Neural cell (in vitro differentiated cells): Measurements from ENCODE around the gene POU2F2.

Source experiments
- EZH2 ChIP-seq: fragments of 200-600, 300-800 bp; shearing (Covaris generic), sonication (generic); IDR thresholded peaks from 2 replicates; pipeline ENCODE4 v1.6.1; 2014; ENCODE audit warnings: antibody characterized with exemption, low read length, borderline replicate concordance, mild to moderate bottlenecking; ENCODE audit not compliant: insufficient read depth, poor library complexity, severe bottlenecking
- POLR2AphosphoS5 ChIP-seq: IDR thresholded peaks from 2 replicates; pipeline ENCODE4 v1.6.1; 2012
- TAF1 ChIP-seq: IDR thresholded peaks from 2 replicates; pipeline ENCODE4 v1.6.1; 2012; ENCODE audit warnings: low read depth
- TF ChIP-seq, protein P1 (sequence below): fragments of 450-650 bp; IDR thresholded peaks from 2 replicates; pipeline ENCODE4 v1.5.1; 2014; ENCODE audit warnings: antibody characterized with exemption, mild to moderate bottlenecking, moderate library complexity; ENCODE audit not compliant: poor library complexity, severe bottlenecking

DNA sequence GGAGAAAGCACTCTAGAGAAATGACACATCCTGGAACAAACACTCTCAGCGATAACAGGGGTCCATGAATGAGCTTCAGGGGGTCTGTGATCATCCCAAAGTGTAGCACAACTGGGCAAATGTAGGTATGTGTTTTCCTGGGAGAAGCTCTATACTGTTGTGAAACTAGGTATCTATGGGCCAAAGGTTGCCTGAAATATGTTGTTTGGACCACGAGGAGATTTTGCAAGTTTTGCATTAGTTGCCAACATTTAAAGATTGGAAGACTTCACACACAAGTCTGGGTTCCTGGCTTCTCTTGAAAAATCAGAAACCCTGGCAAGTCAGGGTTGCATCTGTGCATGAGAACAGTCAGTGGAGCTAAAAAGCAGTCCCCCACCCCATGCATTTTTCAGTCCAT, 26.7 kb upstream of the POU2F2 start:
- TF ChIP-seq POLR2AphosphoS5 (no peak), EZH2 (no peak), TAF1 (no peak)
- TF ChIP-seq, protein P1, sequence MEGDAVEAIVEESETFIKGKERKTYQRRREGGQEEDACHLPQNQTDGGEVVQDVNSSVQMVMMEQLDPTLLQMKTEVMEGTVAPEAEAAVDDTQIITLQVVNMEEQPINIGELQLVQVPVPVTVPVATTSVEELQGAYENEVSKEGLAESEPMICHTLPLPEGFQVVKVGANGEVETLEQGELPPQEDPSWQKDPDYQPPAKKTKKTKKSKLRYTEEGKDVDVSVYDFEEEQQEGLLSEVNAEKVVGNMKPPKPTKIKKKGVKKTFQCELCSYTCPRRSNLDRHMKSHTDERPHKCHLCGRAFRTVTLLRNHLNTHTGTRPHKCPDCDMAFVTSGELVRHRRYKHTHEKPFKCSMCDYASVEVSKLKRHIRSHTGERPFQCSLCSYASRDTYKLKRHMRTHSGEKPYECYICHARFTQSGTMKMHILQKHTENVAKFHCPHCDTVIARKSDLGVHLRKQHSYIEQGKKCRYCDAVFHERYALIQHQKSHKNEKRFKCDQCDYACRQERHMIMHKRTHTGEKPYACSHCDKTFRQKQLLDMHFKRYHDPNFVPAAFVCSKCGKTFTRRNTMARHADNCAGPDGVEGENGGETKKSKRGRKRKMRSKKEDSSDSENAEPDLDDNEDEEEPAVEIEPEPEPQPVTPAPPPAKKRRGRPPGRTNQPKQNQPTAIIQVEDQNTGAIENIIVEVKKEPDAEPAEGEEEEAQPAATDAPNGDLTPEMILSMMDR = no peak
